Motor neuron (in vitro differentiated cells): ENCODE measurements around the gene SEMA6B. TPM values are rescaled to one million over a fixed set of nuclear protein-coding genes. Genes with fewer than 3 reads are reported as not detected.

Source experiments
- ATAC-seq, 8 experiments: fragments of 200-7000 bp; cut with Tn5 transposase; replicated peaks in 6 of 8; 2 replicates each; pipeline ENCODE4 v1.8.0; 2021; ENCODE audit warnings: mild to moderate bottlenecking in 8 of 8, moderate library complexity in 8 of 8
- H3K27ac ChIP-seq, 2 donors: fragments of 250-450 bp; sonication (Bioruptor Pico); 2 replicates each; pipeline ENCODE4 v1.9.0; 2021; ENCODE audit warnings: antibody characterized with exemption in 2 of 2, mild to moderate bottlenecking in 2 of 2, moderate library complexity in 1 of 2
- H3K4me1 ChIP-seq, 2 donors: fragments of 250-450 bp; sonication (Bioruptor Pico); replicated peaks in 1 of 2; 2 replicates each; pipeline ENCODE4 v1.6.1; 2021; ENCODE audit warnings: antibody characterized with exemption in 2 of 2, mild to moderate bottlenecking in 2 of 2, moderate library complexity in 1 of 2
- H3K4me3 ChIP-seq, 5 donors: fragments of 250-450 bp; sonication (Bioruptor Pico); 2 replicates each; pipeline ENCODE4 v1.9.0; 2021; ENCODE audit warnings: antibody characterized with exemption in 5 of 5, mild to moderate bottlenecking in 5 of 5, moderate library complexity in 4 of 5
- WGBS, 10 experiments: fragments of 450-650 bp; shearing (Covaris generic); methylation state at CpG; one replicate each; pipeline ENCODE4 v1.0.0; 2022; 5-methylcytosine and 5-hydroxymethylcytosine counted together
- in situ Hi-C, 9 experiments: fragments of 400-800 bp; cut with MboI; loops; one replicate each; pipeline ENCODE4 v1.15.0; 2021; ENCODE audit warnings: low sequenced_read_pairs in 9 of 9, low pct_unique_long_range_greater_than_20kb in 2 of 9; ENCODE audit not compliant: unreplicated experiment in 9 of 9
- total RNA-seq, 8 experiments: library from RNA; unstranded; fragments of 300-600 nt; gene quantifications; 2 replicates each; pipeline versions ENCODE4 v1.2.3 to v1.2.4, GENCODE V29; 2022

SEMA6B gene, protein sequence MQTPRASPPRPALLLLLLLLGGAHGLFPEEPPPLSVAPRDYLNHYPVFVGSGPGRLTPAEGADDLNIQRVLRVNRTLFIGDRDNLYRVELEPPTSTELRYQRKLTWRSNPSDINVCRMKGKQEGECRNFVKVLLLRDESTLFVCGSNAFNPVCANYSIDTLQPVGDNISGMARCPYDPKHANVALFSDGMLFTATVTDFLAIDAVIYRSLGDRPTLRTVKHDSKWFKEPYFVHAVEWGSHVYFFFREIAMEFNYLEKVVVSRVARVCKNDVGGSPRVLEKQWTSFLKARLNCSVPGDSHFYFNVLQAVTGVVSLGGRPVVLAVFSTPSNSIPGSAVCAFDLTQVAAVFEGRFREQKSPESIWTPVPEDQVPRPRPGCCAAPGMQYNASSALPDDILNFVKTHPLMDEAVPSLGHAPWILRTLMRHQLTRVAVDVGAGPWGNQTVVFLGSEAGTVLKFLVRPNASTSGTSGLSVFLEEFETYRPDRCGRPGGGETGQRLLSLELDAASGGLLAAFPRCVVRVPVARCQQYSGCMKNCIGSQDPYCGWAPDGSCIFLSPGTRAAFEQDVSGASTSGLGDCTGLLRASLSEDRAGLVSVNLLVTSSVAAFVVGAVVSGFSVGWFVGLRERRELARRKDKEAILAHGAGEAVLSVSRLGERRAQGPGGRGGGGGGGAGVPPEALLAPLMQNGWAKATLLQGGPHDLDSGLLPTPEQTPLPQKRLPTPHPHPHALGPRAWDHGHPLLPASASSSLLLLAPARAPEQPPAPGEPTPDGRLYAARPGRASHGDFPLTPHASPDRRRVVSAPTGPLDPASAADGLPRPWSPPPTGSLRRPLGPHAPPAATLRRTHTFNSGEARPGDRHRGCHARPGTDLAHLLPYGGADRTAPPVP
- total RNA-seq, result 10 to 100 TPM in 4 of 8 experiments, 1 to 10 TPM in 3, under 1 TPM in 1; 0.56 to 35.1 (median 13.7) TPM

DNA sequence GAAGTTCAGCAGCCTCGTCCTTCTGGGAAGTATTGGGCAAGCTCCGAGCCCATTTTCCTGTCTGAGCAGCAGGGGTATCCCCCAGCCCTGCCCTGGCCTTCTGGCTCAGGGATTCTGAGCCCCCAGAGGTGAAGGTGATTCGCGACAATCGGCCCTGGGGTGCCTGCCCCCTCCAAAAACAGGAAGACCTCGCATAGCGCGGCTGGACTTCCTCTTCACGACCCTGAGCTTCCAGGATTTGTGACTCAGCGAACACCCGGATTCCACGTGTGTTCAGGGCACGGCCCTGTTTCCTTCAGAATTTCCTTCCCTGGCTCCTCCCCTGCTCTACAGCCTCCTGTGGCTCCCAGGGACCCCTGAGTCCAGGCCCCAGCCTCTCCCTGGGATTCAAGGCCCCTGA, at the start of gene SEMA6B:
TSS of gene SEMA6B (minus strand) at position 116 of the 400 bp plus-strand sequence. CDS start 1,227 bp downstream, outside the sequence.
- no peak within 1 kb of the TSS for H3K4me3 ChIP-seq
- 20 to 88% (median 20%) methylated on average over 1 to 6 of the region's 13 CpGs; no CpG with 5 or more reads in 7 of the 10 experiments for WGBS, 10 experiments
- H3K27ac ChIP-seq, result no peak within 1 kb of the TSS
- in situ Hi-C loops, result no loop called here
- H3K4me1 ChIP-seq, result no peaks in the 10 kb centered on the region
- no peak for ATAC-seq

DNA sequence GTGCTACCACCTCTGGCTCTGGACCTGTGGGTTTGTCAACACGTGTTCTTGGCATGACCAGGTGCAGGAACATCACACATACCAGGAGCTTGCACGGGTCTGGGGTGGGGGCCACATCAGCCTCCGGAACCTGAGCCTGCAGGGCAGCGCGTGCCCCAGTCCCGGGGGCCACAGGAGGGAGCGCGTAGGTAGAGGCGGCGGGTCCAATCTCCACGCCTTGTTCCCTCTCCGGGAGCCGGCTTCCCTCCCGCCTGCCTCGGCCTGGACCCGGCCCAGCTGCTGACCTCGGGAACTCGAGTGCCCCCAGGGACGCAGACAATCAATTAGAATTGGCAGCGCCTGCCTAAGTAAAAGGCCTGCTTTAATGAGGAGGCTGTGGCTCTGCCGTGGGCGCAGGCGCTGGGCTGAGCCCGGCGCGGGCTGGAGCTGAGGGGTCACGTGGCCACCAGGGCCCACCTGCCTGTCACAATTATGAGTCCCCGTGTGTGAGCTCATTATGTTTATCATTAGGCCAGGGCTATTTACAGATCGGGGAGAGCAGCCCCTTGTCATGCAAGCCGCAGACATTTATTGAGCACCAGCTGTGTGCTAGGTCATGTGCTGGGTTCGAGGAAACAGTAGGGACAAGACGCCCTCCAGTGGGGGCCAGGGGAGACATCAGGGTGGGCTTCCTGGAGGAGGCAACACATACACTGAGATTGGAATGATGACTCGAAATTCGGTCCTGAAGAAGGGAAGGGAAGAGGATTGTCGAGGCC, 47.6 kb upstream of the SEMA6B start:
- H3K27ac ChIP-seq, result peak overlapping the region in 1 of 2 donors; percentile 25
- peaks cover 10 to 12% of the 10 kb centered on the region in 2 donors for H3K4me1 ChIP-seq
- WGBS, 10 experiments, result 0 to 80% (median 20%) methylated on average over 1 to 10 of the region's 35 CpGs; no CpG with 5 or more reads in 3 of the 10 experiments
- ATAC-seq, result peak; percentile 75 to 96 (median 90)
- peak overlapping the region in 3 of 5 donors; percentile 2 to 7 (median 5) for H3K4me3 ChIP-seq
- in situ Hi-C loops, result no loop called here

DNA sequence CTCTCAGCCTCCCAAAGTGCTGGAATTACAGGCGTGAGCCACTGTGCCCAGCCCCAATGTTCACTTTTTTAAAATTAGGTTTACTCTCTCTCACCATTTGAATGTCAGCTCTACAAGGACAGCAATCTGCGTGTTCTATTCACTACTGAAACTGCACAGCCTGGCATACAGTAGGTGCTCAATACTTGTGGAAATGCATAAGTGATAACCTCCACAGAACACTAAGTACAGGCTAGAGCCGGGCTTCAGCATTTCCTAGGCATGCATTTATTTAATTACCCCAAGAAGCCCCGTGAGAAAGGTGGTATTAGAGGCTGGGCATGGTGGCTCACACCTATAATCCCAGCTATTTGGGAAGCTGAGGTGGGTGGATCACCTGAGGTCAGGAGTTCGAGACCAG, 46.7 kb upstream of the SEMA6B start:
- WGBS, 10 experiments, result 42 to 100% (median 87%) methylated on average over 1 to 5 of the region's 5 CpGs; no CpG with 5 or more reads in 2 of the 10 experiments
- Histone ChIP-seq H3K4me1 (peaks cover 10 to 12% of the 10 kb centered on the region in 2 donors), H3K27ac (no peak overlapping the region), H3K4me3 (no peak overlapping the region)
- no peak for ATAC-seq
- in situ Hi-C loops, result no loop called here

DNA sequence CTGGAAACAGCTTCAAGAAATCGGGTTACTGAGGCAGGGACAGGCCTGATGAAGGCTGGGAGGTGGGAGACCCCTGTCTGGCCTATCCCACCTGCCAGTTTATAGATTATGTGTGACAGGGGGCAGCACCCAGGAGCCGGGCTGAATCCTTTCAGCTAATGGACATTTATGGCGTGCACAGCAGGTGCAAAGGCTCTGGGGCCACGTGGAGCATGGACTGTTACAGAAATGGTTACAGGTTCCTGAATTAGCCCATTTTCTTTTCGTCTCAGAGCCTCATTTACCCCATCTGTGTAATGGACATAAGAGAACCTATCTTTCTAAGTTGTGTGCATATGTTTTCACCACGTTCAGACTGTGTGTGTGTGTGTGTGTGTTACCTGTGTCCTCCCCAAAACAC, 45.4 kb upstream of the SEMA6B start:
- WGBS, 10 experiments, result 17 to 90% (median 50%) methylated on average over 1 to 6 of the region's 6 CpGs; no CpG with 5 or more reads in 3 of the 10 experiments
- H3K4me1 ChIP-seq, result peaks cover 4 to 6% of the 10 kb centered on the region in 2 donors
- no peak overlapping the region for H3K4me3 ChIP-seq
- no peak for ATAC-seq
- no peak overlapping the region for H3K27ac ChIP-seq
- in situ Hi-C loops, result no loop called here

DNA sequence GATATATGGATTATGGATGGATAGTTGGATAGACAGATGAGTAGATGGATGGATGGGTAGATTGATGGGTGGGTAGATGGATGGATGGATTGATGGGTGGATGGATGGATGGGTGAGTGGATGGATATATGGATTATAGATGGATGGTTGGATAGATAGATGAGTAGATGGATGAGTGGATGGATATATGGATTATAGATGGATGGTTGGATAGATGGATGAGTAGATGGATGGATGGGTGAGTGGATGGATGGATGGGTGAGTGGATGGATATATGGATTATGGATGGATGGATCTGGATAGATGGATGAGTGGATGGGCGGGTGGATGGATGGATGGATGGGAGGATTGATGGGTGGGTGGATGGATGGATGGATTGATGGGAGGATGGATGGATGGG, 43.4 kb upstream of the SEMA6B start:
- in situ Hi-C loops, result no loop called here
- WGBS, 10 experiments, result 11 to 100% (median 87%) methylated on average over 1 of the region's 1 CpG; no CpG with 5 or more reads in 4 of the 10 experiments
- Histone ChIP-seq H3K4me3 (no peak overlapping the region), H3K27ac (no peak overlapping the region), H3K4me1 (peaks cover 0 to 4% of the 10 kb centered on the region in 2 donors)
- ATAC-seq, result no peak

DNA sequence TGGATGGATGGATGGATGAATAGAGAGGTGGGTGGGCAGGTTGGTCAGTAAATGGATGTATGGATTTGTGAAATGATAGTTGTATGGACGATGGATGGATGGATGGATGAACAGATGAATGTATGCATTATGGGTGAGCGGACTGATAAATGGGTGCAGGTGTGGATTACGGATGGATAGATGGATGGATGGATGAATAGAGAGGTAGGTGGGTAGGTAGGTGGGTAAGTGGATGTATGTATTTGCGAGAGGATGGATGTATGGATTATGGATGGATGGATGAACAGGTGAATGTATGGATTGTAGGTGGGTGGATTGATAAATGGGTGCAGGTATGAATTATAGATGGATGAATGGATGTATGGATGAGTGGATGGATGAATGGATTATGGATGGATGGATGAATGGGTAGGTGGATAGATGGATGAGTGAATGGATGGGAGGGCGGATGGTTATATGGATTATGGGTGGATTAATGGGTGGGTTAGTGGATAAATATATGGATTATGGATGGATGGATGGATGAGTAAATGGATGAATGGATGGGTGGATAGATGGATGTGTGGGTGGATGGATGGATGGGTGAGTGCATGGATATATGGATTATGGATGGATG, 42.8 kb upstream of the SEMA6B start:
- H3K4me1 ChIP-seq, result peaks cover 3 to 7% of the 10 kb centered on the region in 2 donors
- in situ Hi-C loops, result no loop called here
- 52 to 92% (median 82%) methylated on average over 4 to 5 of the region's 5 CpGs for WGBS, 10 experiments
- H3K27ac ChIP-seq, result no peak overlapping the region
- no peak overlapping the region for H3K4me3 ChIP-seq
- ATAC-seq, result no peak

DNA sequence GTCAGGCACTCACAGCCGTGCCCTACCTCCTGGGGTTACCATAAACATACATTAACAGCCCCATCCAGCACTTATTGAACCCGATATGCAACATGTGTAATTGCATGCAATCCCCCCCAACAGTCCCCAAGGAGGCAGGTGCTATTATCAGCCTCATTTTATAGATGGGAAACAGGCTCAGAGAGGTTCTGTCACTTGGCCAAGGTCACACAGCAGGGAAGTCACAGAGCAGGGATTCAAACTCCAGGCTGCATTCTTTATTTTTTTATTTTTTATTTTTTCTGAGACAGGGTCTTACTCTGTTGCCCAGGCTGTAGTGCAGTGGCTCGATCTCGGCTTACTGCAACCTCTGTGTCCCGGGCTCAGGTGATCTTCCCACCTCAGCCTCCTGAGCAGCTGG, 41.4 kb upstream of the SEMA6B start:
- peaks cover 6 to 7% of the 10 kb centered on the region in 2 donors for H3K4me1 ChIP-seq
- in situ Hi-C loops, result no loop called here
- H3K4me3 ChIP-seq, result no peak overlapping the region
- no peak overlapping the region for H3K27ac ChIP-seq
- 13 to 94% (median 58%) methylated on average over 1 to 4 of the region's 5 CpGs; no CpG with 5 or more reads in 4 of the 10 experiments for WGBS, 10 experiments
- ATAC-seq, result no peak

DNA sequence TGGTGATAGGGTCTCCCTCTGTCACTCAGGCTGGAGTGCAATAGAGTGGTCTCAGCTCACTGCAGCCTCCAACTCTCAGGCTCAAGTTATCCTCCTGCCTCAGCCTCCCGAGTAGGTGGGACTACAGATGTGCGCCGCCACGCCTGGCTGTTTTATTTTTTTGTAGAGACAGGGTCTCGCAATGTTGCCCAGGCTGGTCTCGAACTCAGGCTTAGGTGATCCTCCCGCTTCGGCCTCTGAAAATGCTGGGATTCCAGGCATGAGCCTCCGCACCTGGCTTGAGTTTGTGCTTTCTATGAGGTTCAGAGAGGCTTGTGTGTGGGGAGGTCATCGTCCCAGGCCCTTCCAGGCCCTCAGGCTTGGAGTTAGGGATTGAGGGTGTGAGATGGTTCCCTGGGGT, 40.6 kb upstream of the SEMA6B start:
- WGBS, 10 experiments, result 40 to 100% (median 79%) methylated on average over 1 to 9 of the region's 10 CpGs; no CpG with 5 or more reads in 3 of the 10 experiments
- ATAC-seq, result no peak
- no peak overlapping the region for H3K27ac ChIP-seq
- peaks cover 6 to 7% of the 10 kb centered on the region in 2 donors for H3K4me1 ChIP-seq
- in situ Hi-C loops, result no loop called here
- no peak overlapping the region for H3K4me3 ChIP-seq

DNA sequence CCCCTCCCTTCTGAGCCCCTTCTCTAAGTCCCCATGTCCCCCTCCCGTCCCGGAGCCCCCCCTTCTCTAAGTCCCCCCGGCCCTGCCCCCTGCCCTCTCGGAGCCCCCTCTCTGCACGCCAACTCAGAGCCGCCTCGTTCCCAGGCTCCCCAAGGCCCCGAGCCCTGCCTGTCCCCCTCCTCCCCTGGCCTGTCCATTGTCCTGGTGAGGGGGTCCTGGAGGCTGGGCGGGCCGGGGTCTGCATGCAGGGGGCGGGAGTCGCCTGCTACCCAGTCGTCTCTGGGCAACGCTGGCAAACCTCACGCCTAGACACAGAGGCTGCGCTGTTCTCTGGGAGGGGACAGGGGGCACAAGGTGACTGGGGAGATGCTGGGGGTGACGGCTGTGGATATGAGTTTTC, 39.2 kb upstream of the SEMA6B start:
- H3K4me3 ChIP-seq, result peak overlapping the region in 1 of 5 donors; percentile 21
- peak in 5 of 8 experiments; percentile 19 to 47 (median 34) for ATAC-seq
- in situ Hi-C loops, result no loop called here
- H3K27ac ChIP-seq, result no peak overlapping the region
- WGBS, 10 experiments, result 40% methylated on average over 1 of the region's 17 CpGs; no CpG with 5 or more reads in 9 of the 10 experiments
- H3K4me1 ChIP-seq, result peaks cover 6 to 7% of the 10 kb centered on the region in 2 donors

DNA sequence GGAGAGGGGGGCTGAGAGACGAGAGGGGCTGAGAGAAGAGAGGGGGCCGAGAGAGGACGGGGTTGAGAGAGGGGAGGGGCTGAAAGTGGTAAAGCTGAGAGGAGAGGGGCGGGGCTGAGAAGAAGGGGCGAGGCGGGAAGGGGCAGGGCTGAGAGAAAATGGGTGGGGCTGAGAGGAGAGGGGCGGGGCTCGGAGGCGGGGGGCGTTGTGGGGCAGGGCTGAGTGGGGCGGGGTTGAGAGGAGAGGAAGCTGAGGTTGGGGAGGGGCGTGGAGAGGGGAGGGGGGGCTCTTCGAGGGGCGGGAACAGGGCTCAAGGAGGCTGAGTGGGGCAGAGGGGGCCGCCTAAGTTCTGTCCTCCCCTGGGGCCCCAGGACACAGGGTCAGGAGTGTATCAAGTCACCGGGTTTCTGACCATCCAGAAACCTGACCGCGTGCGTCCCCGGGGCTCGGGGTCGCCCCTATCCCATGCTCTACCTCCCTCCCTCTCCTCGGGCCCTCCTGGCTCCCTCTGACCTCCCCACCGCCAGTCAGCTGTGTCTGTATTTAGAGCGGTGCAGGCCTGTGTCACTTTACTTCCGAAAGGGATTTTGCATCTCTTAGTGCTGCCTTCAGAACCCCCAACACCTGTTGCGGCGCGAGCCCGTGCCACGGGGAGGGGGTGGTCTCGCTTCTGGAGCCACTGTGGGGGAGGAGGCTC, 38.6 kb upstream of the SEMA6B start:
- peaks cover 6 to 7% of the 10 kb centered on the region in 2 donors for H3K4me1 ChIP-seq
- peak overlapping the region in 1 of 2 donors; percentile 49 for H3K27ac ChIP-seq
- WGBS, 10 experiments, result no CpG with 5 or more reads among the region's 32 CpGs
- peak; percentile 69 to 81 (median 76) for ATAC-seq
- H3K4me3 ChIP-seq, result peak overlapping the region in 4 of 5 donors; percentile 4 to 21 (median 17)
- in situ Hi-C loops, result no loop called here

DNA sequence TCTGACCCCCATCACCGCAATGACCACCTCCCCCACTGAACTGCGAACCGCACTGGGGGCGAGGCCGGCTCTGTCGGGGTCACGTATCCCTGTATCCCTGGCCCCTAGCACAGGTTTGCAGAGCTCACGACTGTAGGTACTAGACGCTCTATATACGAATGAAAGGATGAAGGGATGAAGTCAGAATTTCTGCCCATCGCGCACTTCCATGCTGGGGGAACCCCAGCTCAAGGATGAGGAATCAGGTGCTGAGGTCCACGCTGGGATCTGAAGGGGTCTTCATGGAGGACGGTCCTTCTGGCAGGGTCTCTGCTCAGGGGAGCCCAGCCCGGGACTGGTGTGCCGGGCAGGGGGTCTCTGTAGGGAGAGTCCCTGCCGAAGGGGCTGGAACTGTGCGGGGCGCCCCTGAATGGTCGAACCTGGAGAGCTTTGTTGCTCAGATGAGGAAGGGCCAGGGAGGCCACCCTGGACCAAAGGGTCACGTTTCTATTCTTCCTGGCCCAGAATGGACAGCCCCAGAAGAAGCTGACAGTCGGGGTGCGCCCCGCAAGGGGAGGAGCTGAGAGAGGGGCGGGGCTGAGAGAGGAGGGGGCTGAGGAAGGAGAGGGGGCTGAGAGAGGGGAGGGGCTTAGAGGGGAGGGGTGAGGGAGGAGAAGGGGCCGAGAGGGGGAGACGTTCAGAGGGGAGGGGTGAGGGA, 37.9 kb upstream of the SEMA6B start:
- peak overlapping the region; percentile 24 to 69 for H3K27ac ChIP-seq
- H3K4me3 ChIP-seq, result peak overlapping the region in 4 of 5 donors; percentile 13 to 27 (median 20)
- WGBS, 10 experiments, result 0 to 25% (median 8%) methylated on average over 2 to 14 of the region's 27 CpGs; no CpG with 5 or more reads in 4 of the 10 experiments
- ATAC-seq, result peak in 6 of 8 experiments; percentile 37 to 64 (median 52)
- peaks cover 6 to 7% of the 10 kb centered on the region in 2 donors for H3K4me1 ChIP-seq
- in situ Hi-C loops, result no loop called here
